GM12873 (cell line): Measurements from ENCODE around the gene HELLS.

Experiments
- CTCF ChIP-seq: IDR thresholded peaks from 2 replicates; pipeline ENCODE4 v1.5.1; 2012; ENCODE audit warnings: low read depth, mild to moderate bottlenecking, moderate library complexity, low read length, control low read depth; ENCODE audit not compliant: insufficient read depth; ENCODE audit errors: missing control alignments

The HELLS gene

GRCh38 chr10:94533027-94533426 is 12.6 kb upstream of the HELLS start:
- no peak for TF ChIP-seq CTCF

GRCh38 chr10:94546049-94546900 is 687 bp downstream of the HELLS start:
- TF ChIP-seq CTCF = no peak

- no peak for TF ChIP-seq CTCF
These were observed 1.3 kb downstream of the HELLS start for GRCh38 chr10:94546901-94547185.

- TF ChIP-seq CTCF = no peak
These were observed 3.6 kb downstream of the HELLS start for GRCh38 chr10:94549221-94549620.

- TF ChIP-seq CTCF = no peak
These were observed 25.5 kb downstream of the HELLS start for GRCh38 chr10:94571081-94571480.

GRCh38 chr10:94571528-94571927 is 25.9 kb downstream of the HELLS start:
- no peak for TF ChIP-seq CTCF

GRCh38 chr10:94578790-94579189 is 33.2 kb downstream of the HELLS start:
- no peak for TF ChIP-seq CTCF
